Transverse colon (tissue), 3 donors: Measurements from ENCODE around the gene ABL2.

Experiments
- EP300 ChIP-seq: sonication (generic); formaldehyde crosslinking; IDR thresholded peaks from one replicate; pipeline ENCODE4 v1.6.1; 2017; ENCODE audit warnings: antibody characterized with exemption, low read depth
- POLR2A ChIP-seq: fragments of 450-650 bp; IDR thresholded peaks from one replicate; pipeline ENCODE4 v1.6.1; 2016; ENCODE audit warnings: antibody characterized with exemption, mild to moderate bottlenecking, moderate library complexity
- TF ChIP-seq, protein P1 (sequence below), 5 experiments: fragments of 200-600 bp in 3 of 5; fragments of 450-650 bp in 2 of 5; sonication (generic) in 3 of 5; IDR thresholded peaks; 1 replicate in 2 of 5; 2 replicates in 3 of 5; pipeline ENCODE4 v1.5.1; 2016 to 2017; ENCODE audit warnings: antibody characterized with exemption in 5 of 5, inconsistent platforms in 3 of 5, mild to moderate bottlenecking in 2 of 5, moderate library complexity in 1 of 5

DNA sequence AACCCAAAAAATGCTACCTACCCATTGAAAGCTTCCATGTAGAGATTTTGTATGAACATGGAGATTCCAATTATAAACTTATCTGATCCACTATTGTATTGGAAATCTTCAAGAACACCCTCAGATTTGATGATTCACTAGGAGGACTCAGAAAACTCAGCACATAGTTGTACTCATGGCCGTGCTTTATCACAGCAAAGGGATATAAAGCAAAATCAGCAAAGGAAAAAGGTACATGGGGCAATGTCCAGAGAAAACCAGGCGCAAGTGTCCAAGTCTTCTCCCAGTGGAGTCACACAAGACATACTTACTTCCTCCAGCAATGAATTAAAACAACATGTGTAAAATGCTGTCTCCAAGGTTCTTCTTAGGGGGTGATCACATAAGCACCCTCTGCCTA is 28.9 kb downstream of the ABL2 start:
- TF ChIP-seq EP300 (no peak), POLR2A (no peak)
- TF ChIP-seq, protein P1, sequence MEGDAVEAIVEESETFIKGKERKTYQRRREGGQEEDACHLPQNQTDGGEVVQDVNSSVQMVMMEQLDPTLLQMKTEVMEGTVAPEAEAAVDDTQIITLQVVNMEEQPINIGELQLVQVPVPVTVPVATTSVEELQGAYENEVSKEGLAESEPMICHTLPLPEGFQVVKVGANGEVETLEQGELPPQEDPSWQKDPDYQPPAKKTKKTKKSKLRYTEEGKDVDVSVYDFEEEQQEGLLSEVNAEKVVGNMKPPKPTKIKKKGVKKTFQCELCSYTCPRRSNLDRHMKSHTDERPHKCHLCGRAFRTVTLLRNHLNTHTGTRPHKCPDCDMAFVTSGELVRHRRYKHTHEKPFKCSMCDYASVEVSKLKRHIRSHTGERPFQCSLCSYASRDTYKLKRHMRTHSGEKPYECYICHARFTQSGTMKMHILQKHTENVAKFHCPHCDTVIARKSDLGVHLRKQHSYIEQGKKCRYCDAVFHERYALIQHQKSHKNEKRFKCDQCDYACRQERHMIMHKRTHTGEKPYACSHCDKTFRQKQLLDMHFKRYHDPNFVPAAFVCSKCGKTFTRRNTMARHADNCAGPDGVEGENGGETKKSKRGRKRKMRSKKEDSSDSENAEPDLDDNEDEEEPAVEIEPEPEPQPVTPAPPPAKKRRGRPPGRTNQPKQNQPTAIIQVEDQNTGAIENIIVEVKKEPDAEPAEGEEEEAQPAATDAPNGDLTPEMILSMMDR (IDR thresholded peaks at IDR 0.05), result no peak
